Measurements from ENCODE around the gene MCRIP1. TPM values are rescaled to one million over a fixed set of nuclear protein-coding genes. Genes with fewer than 3 reads are reported as not detected.

The MCRIP1 gene
- total RNA-seq: 103 TPM
- long read RNA-seq, transcript MCRIP1-207 (4 exons, 2,775 nt): minor isoform, 16 of 155 reads
- long read RNA-seq, transcript MCRIP1-203 (6 exons, 925 nt): minor isoform, 21 of 155 reads
- long read RNA-seq, transcript MCRIP1-201 (5 exons, 1,209 nt): major isoform, 90 of 155 reads
- long read RNA-seq, partial matches to known transcripts: 2 of 155 reads
- long read RNA-seq, other reads (novel, unspliced or antisense): 21 of 155 reads

- DNase-seq: peak; percentile 99
- peak; percentile 92 for ATAC-seq
- intact Hi-C loops (cut with micrococcal nuclease): no loop called here
Observed at GRCh38 chr17:81833160-81833920, at the start of gene MCRIP1. Gene MCRIP1, minus strand, starts transcription at chr17:81833291. Its CDS starts 8,785 bp downstream, at chr17:81824506.

- intact Hi-C loops (cut with micrococcal nuclease): no loop called here
Observed at GRCh38 chr17:81879121-81879520, 46.0 kb upstream of the MCRIP1 start.

GRCh38 chr17:81878294-81878693, 45.2 kb upstream of the MCRIP1 start:
- no peak for ATAC-seq
- intact Hi-C loops (cut with micrococcal nuclease): no loop called here
- no peak for DNase-seq

More at GRCh38 chr17:81879121-81879520, 46.0 kb upstream of the MCRIP1 start:
- ATAC-seq (no peak), DNase-seq (no peak)

GRCh38 chr17:81877569-81877968, 44.5 kb upstream of the MCRIP1 start:
- no peak for DNase-seq
- no peak for ATAC-seq
- intact Hi-C loops (cut with micrococcal nuclease): no loop called here

GRCh38 chr17:81871387-81872230, 38.5 kb upstream of the MCRIP1 start:
- ATAC-seq: peak; percentile 53
- peak; percentile 98 for DNase-seq
- intact Hi-C loops (cut with micrococcal nuclease): no loop called here

GRCh38 chr17:81870981-81871386, 37.9 kb upstream of the MCRIP1 start, which contains the start of gene ARHGDIA:
Gene ARHGDIA, minus strand, starts transcription at chr17:81871337. Its CDS starts 1,407 bp downstream, at chr17:81869930.
- intact Hi-C loops (cut with micrococcal nuclease): no loop called here
- ATAC-seq (peak; percentile 75), DNase-seq (no peak)

GRCh38 chr17:81870131-81870980, 37.3 kb upstream of the MCRIP1 start:
- intact Hi-C loops (cut with micrococcal nuclease): no loop called here
- ATAC-seq: peak; percentile 2

GRCh38 chr17:81869221-81870130, 36.4 kb upstream of the MCRIP1 start:
- DNase-seq (peak; percentile 65), ATAC-seq (peak; percentile 23)
- intact Hi-C loops (cut with micrococcal nuclease): no loop called here

More at GRCh38 chr17:81870131-81870980, 37.3 kb upstream of the MCRIP1 start:
- peak; percentile 64 for DNase-seq

GRCh38 chr17:81868674-81869220, 35.7 kb upstream of the MCRIP1 start:
- ATAC-seq: peak; percentile 0
- peak; percentile 49 for DNase-seq
- intact Hi-C loops (cut with micrococcal nuclease): no loop called here

GRCh38 chr17:81867991-81868673, 35.0 kb upstream of the MCRIP1 start:
- intact Hi-C loops (cut with micrococcal nuclease): no loop called here
- DNase-seq (no peak), ATAC-seq (no peak)

GRCh38 chr17:81867170-81867990, 34.3 kb upstream of the MCRIP1 start:
- ATAC-seq (no peak), DNase-seq (peak; percentile 59)
- intact Hi-C loops (cut with micrococcal nuclease): no loop called here

- intact Hi-C loops (cut with micrococcal nuclease): no loop called here
- DNase-seq (no peak), ATAC-seq (no peak)
Observed at GRCh38 chr17:81866440-81867169, 33.5 kb upstream of the MCRIP1 start.

GRCh38 chr17:81865733-81866439, 32.8 kb upstream of the MCRIP1 start:
- ATAC-seq: no peak
- DNase-seq: peak; percentile 55
- intact Hi-C loops (cut with micrococcal nuclease): no loop called here

- intact Hi-C loops (cut with micrococcal nuclease): no loop called here
- DNase-seq (no peak), ATAC-seq (no peak)
Observed at GRCh38 chr17:81865358-81865732, 32.3 kb upstream of the MCRIP1 start.
